Gastroesophageal sphincter (tissue), 3 donors: ENCODE results near the gene CCNI2.

Experiments
- CTCF ChIP-seq, 4 experiments: fragments of 200-600 bp in 2 of 4; fragments of 450-650 bp in 2 of 4; sonication (generic) in 1 of 4; IDR thresholded peaks; one replicate each; pipeline ENCODE4 v1.5.1; 2017 to 2019; ENCODE audit warnings: antibody characterized with exemption in 4 of 4, mild to moderate bottlenecking in 2 of 4, moderate library complexity in 2 of 4
- EP300 ChIP-seq: sonication (generic); formaldehyde crosslinking; IDR thresholded peaks from one replicate; pipeline ENCODE4 v1.6.1; 2017; ENCODE audit warnings: antibody characterized with exemption, mild to moderate bottlenecking
- POLR2A ChIP-seq, 2 donors: fragments of 450-650 bp; IDR thresholded peaks; one replicate each; pipeline ENCODE4 v1.6.1; 2017; ENCODE audit warnings: antibody characterized with exemption in 2 of 2, mild to moderate bottlenecking in 2 of 2, moderate library complexity in 1 of 2
- POLR2AphosphoS5 ChIP-seq: sonication (generic); formaldehyde crosslinking; IDR thresholded peaks from one replicate; pipeline ENCODE4 v1.6.1; 2017; ENCODE audit warnings: antibody characterized with exemption

GRCh38 chr5:132774406-132774805 is 27.2 kb downstream of the CCNI2 start:
- TF ChIP-seq POLR2AphosphoS5: no peak
- TF ChIP-seq CTCF (IDR thresholded peaks at IDR 0.05): no peak
- TF ChIP-seq EP300: no peak
- no peak for TF ChIP-seq POLR2A (IDR thresholded peaks at IDR 0.05)
